ENCODE data around the gene NTHL1.

DNA sequence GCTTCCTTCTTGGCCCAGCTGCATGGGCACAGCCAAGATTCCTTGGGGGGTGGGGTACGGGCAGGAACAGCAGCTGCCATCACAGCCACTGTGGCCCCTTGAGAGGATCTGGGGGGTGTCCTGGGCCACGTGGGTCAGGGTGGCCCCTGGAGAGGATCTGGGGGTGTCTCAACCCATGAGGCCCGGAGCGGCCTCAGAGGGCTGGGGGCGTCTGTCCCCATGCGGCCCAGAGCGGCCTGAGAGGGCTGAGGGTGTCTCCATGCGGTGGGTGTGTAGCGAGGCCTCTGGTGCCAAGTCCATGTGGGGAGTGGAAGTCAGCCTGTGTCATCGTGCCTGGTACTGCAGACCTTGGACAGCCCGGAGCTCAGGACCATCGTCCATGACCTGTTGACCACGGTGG is 13.9 kb upstream of the NTHL1 start:
- TF ChIP-seq EGR1 (IDR thresholded peaks at IDR 0.05), result no peak
- no peak for TF ChIP-seq EP300 (IDR thresholded peaks at IDR 0.05; ENCODE audit: borderline replicate concordance)
- TF ChIP-seq TAF1 (IDR thresholded peaks at IDR 0.05; ENCODE audit: low read depth), result no peak
- TF ChIP-seq, protein P1, sequence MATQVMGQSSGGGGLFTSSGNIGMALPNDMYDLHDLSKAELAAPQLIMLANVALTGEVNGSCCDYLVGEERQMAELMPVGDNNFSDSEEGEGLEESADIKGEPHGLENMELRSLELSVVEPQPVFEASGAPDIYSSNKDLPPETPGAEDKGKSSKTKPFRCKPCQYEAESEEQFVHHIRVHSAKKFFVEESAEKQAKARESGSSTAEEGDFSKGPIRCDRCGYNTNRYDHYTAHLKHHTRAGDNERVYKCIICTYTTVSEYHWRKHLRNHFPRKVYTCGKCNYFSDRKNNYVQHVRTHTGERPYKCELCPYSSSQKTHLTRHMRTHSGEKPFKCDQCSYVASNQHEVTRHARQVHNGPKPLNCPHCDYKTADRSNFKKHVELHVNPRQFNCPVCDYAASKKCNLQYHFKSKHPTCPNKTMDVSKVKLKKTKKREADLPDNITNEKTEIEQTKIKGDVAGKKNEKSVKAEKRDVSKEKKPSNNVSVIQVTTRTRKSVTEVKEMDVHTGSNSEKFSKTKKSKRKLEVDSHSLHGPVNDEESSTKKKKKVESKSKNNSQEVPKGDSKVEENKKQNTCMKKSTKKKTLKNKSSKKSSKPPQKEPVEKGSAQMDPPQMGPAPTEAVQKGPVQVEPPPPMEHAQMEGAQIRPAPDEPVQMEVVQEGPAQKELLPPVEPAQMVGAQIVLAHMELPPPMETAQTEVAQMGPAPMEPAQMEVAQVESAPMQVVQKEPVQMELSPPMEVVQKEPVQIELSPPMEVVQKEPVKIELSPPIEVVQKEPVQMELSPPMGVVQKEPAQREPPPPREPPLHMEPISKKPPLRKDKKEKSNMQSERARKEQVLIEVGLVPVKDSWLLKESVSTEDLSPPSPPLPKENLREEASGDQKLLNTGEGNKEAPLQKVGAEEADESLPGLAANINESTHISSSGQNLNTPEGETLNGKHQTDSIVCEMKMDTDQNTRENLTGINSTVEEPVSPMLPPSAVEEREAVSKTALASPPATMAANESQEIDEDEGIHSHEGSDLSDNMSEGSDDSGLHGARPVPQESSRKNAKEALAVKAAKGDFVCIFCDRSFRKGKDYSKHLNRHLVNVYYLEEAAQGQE (IDR thresholded peaks at IDR 0.05; ENCODE audit: low read depth), result no peak
- TF ChIP-seq, protein P2, sequence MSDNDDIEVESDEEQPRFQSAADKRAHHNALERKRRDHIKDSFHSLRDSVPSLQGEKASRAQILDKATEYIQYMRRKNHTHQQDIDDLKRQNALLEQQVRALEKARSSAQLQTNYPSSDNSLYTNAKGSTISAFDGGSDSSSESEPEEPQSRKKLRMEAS (IDR thresholded peaks at IDR 0.05), result no peak
- TF ChIP-seq, protein P3, sequence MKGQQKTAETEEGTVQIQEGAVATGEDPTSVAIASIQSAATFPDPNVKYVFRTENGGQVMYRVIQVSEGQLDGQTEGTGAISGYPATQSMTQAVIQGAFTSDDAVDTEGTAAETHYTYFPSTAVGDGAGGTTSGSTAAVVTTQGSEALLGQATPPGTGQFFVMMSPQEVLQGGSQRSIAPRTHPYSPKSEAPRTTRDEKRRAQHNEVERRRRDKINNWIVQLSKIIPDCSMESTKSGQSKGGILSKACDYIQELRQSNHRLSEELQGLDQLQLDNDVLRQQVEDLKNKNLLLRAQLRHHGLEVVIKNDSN (IDR thresholded peaks at IDR 0.05), result no peak
- no peak for TF ChIP-seq YY1 (IDR thresholded peaks at IDR 0.05; ENCODE audit: low read depth)
- TF ChIP-seq TCF12 (IDR thresholded peaks at IDR 0.05; ENCODE audit: low read depth), result no peak
- TF ChIP-seq NFIC (IDR thresholded peaks at IDR 0.05), result no peak
- TF ChIP-seq RAD21 (IDR thresholded peaks at IDR 0.05; ENCODE audit: low read depth), result no peak
- no peak for TF ChIP-seq CEBPB (IDR thresholded peaks at IDR 0.05)

Data from Ishikawa (cell line).